Epithelial cell of proximal tubule (primary cell): ENCODE data around the gene LILRA1. TPM values are rescaled to one million over a fixed set of nuclear protein-coding genes. Genes with fewer than 3 reads are reported as not detected.
"Not testable (repeated sequence)": the region's sequence is repeated elsewhere in the genome, so short reads cannot be mapped to it uniquely, and the experiment has no call there.

Source experiments
- DNase-seq: peaks from one replicate; pipeline ENCODE4 v3.0.0-alpha.2; 2011; ENCODE audit warnings: low read depth
- H3K4me3 ChIP-seq: 2 replicates; pipeline ENCODE4 v1.5.1; 2011; ENCODE audit warnings: low read depth, mild to moderate bottlenecking, low read length
- CTCF ChIP-seq: conservative IDR thresholded peaks from 2 replicates; pipeline ENCODE4 v1.5.1; 2012; ENCODE audit warnings: low read depth, mild to moderate bottlenecking, low read length
- total RNA-seq: library from RNA; depleted of rRNA; stranded (reverse); fragments of >200 nt; gene quantifications from 2 replicates; pipeline ENCODE4 v1.2.3, GENCODE V29; 2015

Gene LILRA1
- total RNA-seq, 1 donor from 2014 or later = not detected

GRCh38 chr19:54616057-54616456 is 22.6 kb downstream of the LILRA1 start:
- no peak for TF ChIP-seq CTCF
- no peak overlapping the region for H3K4me3 ChIP-seq
- DNase-seq = no peak

- DNase-seq = no peak
- no peak for TF ChIP-seq CTCF
- no peak overlapping the region for H3K4me3 ChIP-seq
Observed at GRCh38 chr19:54616821-54617560, 23.6 kb downstream of the LILRA1 start.

- no peak overlapping the region for H3K4me3 ChIP-seq
- no peak for DNase-seq
- no peak for TF ChIP-seq CTCF
Observed at GRCh38 chr19:54620464-54620863, 27.0 kb downstream of the LILRA1 start.

GRCh38 chr19:54622431-54622830 is 29.0 kb downstream of the LILRA1 start:
- no peak overlapping the region for H3K4me3 ChIP-seq
- DNase-seq = no peak
- TF ChIP-seq CTCF = no peak

- DNase-seq, H3K4me3 ChIP-seq: not testable (repeated sequence)
Observed at GRCh38 chr19:54624234-54624633, 30.8 kb downstream of the LILRA1 start.

- not testable (repeated sequence) for DNase-seq, H3K4me3 ChIP-seq
Observed at GRCh38 chr19:54624934-54625730, 31.7 kb downstream of the LILRA1 start.

- no peak for DNase-seq
- no peak for TF ChIP-seq CTCF
- no peak overlapping the region for H3K4me3 ChIP-seq
Observed at GRCh38 chr19:54626757-54627156, 33.3 kb downstream of the LILRA1 start.

- not testable (repeated sequence) for H3K4me3 ChIP-seq, DNase-seq
Observed at GRCh38 chr19:54627912-54628311, 34.5 kb downstream of the LILRA1 start.

- not testable (repeated sequence) for H3K4me3 ChIP-seq, DNase-seq
Observed at GRCh38 chr19:54630262-54630661, 36.8 kb downstream of the LILRA1 start, which contains the start of gene LILRB1. TSS of gene LILRB1 (plus strand) at chr19:54630484. CDS start at chr19:54631074, 590 bp downstream.
